Thymus (tissue), 11 donors: ENCODE results near the gene ARMC12. TPM values are rescaled to one million over a fixed set of nuclear protein-coding genes. Genes with fewer than 3 reads are reported as not detected.

Experiments
- DNase-seq, 9 donors: peaks; one replicate each; pipeline ENCODE4 v3.0.0-alpha.2; 2013; ENCODE audit warnings: low spot score in 9 of 9, low read depth in 6 of 9, missing footprints in 1 of 9
- H3K27ac ChIP-seq, 2 donors: one replicate each; pipeline ENCODE4 v1.5.1; 2013; ENCODE audit warnings: control low read depth in 1 of 2, low read depth in 1 of 2, low read length in 1 of 2, mild to moderate bottlenecking in 1 of 2, moderate library complexity in 1 of 2
- H3K27me3 ChIP-seq, 2 donors: one replicate each; pipeline ENCODE4 v1.5.1; 2013; ENCODE audit warnings: low read length in 1 of 2; ENCODE audit not compliant: control insufficient read depth in 2 of 2, insufficient read depth in 1 of 2
- H3K36me3 ChIP-seq, 2 donors: one replicate each; pipeline ENCODE4 v1.5.1; 2013; ENCODE audit warnings: low read length in 1 of 2, mild to moderate bottlenecking in 1 of 2, moderate library complexity in 1 of 2; ENCODE audit not compliant: control insufficient read depth in 2 of 2, insufficient read depth in 2 of 2
- H3K4me1 ChIP-seq, 2 donors: one replicate each; pipeline ENCODE4 v1.5.1; 2013; ENCODE audit warnings: low read length in 2 of 2; ENCODE audit not compliant: control insufficient read depth in 2 of 2, insufficient read depth in 2 of 2
- H3K4me3 ChIP-seq, 2 donors: one replicate each; pipeline ENCODE4 v1.5.1; 2013; ENCODE audit warnings: low read length in 2 of 2, control low read depth in 1 of 2, mild to moderate bottlenecking in 1 of 2
- H3K9me3 ChIP-seq, 2 donors: one replicate each; pipeline ENCODE4 v1.5.1; 2013; ENCODE audit warnings: low read length in 1 of 2, mild to moderate bottlenecking in 1 of 2; ENCODE audit not compliant: control insufficient read depth in 2 of 2, insufficient read depth in 1 of 2
- WGBS: extraction: QIAGEN DNeasy Blood & Tissue Kit; methylation state at CpG from one replicate; pipeline ENCODE4 v1.1.7; 2013; 5-methylcytosine and 5-hydroxymethylcytosine counted together
- polyA plus RNA-seq: library from polyadenylated mRNA; stranded (reverse); fragments of 200-250 nt; gene quantifications from one replicate; pipeline ENCODE4 v1.2.3, GENCODE V29; 2013
- total RNA-seq: library from RNA; stranded (reverse); fragments of 120-200 nt; gene quantifications from one replicate; pipeline ENCODE4 v1.2.4, GENCODE V29; 2013
- donor health status: healthy.

ARMC12 gene
- total and polyA plus RNA-seq, 2 donors, result 1.1 to 26.6 TPM

DNA sequence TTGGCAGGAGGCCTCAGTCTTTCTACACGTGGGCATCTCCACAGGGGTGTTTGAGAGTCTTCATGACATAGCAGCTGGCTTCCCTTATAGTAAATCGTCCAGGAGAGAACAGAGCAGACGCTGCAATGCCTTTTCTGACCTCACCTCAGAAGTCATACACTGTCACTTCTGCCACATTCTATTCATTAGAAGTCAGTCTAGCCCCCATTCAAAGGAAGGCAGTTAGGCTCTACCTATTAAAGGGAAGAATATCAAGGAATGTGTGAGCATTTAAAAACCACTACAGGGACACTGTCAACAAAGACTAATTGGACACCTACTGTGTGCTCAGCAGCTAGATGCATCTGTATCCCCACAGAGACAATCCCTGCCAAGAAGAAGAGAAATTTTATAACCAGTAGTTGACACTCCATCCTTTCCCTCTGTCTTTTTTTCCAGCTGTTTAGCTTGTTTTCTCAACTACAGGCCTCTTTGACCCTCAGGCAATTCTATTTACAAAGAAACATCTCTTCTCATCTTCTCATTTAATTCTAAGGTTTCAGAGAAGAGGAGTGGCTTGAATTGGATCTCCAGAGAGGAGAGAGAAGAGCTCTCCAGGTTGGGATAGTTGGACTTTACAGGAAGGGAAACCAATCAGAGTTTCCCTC is 18.6 kb downstream of the ARMC12 start:
- no peaks in the 10 kb centered on the region for H3K9me3 ChIP-seq
- H3K27me3 ChIP-seq, result no peaks in the 10 kb centered on the region
- DNase-seq, result no peak
- H3K4me3 ChIP-seq, result no peak overlapping the region
- no peaks in the 10 kb centered on the region for H3K36me3 ChIP-seq
- H3K27ac ChIP-seq, result no peak overlapping the region
- 83% methylated on average over 3 of the region's 3 CpGs for WGBS
- H3K4me1 ChIP-seq, result no peaks in the 10 kb centered on the region

DNA sequence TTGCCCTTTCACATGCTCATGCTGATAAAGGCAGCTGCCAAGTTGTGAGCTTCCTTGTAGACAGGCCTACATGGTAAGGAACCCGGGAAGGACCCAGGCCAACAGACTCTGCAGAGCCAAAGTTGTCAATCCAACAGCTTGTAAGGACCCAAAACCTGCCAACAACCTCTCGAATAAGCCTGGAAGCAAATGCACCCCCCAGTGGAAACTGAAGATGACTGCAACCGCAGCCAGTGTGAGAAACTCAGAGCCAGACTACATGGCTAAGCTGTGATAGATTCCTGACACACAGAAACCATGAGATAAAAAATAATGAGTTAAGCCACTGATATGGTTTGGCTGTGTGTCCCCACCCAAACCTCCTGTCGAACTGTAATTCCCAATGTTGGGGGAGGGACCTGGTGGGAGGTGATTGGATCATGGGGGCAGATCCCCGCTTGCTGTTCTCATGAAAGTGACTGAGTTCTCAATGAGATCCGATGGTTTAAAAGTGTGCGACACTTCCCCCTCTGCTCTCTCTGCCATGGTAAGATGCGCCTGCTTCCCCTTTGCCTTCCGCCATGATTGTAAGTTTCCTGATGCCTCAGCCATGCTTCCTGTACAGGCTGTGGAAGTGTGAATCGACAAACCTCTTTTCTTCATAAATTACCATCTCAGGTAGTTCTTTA is 20.8 kb downstream of the ARMC12 start:
- Histone ChIP-seq H3K27me3 (peaks cover 0 to 11% of the 10 kb centered on the region in 2 donors), H3K4me3 (no peak overlapping the region)
- WGBS, result 65% methylated on average over 10 of the region's 10 CpGs

DNA sequence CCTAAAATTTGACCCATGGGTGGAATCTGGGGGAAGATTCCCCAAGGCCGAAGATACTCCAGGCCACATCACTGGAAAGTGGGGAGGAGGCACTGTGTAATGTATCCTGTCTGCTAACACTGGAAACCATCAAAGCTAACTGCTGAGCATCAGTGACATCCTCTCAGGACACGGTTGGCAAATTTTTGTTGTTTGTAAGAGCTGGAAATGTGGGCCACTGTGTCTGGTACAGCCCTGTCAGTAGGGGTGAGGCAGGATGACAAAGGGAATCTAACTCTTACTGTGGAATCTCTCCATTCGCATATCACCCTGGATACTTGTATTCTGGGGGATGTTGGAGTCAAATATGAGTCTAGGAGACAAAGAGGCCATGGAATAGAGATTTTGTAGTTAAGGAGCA is 22.6 kb downstream of the ARMC12 start:
- WGBS, result 92% methylated on average over 3 of the region's 3 CpGs
- H3K4me3 ChIP-seq, result no peak overlapping the region
- H3K9me3 ChIP-seq, result no peaks in the 10 kb centered on the region
- no peak for DNase-seq
- no peak overlapping the region for H3K27ac ChIP-seq
- no peaks in the 10 kb centered on the region for H3K36me3 ChIP-seq
- no peaks in the 10 kb centered on the region for H3K4me1 ChIP-seq
- peaks cover 3 to 29% of the 10 kb centered on the region in 2 donors for H3K27me3 ChIP-seq

More for the DNA sequence above, 20.8 kb downstream of the ARMC12 start:
- DNase-seq, result peak in 2 of 9 donors; percentile 35 to 47
- Histone ChIP-seq H3K4me1 (no peaks in the 10 kb centered on the region), H3K27ac (no peak overlapping the region), H3K9me3 (no peaks in the 10 kb centered on the region), H3K36me3 (no peaks in the 10 kb centered on the region)

GRCh38 chr6:35765739-35766138 is 28.9 kb downstream of the ARMC12 start:
- Histone ChIP-seq H3K27ac (no peak overlapping the region), H3K27me3 (peaks cover 3 to 49% of the 10 kb centered on the region in 2 donors), H3K4me3 (no peak overlapping the region), H3K9me3 (peaks cover 0 to 1% of the 10 kb centered on the region in 2 donors), H3K36me3 (no peaks in the 10 kb centered on the region), H3K4me1 (no peaks in the 10 kb centered on the region)
- no peak for DNase-seq
- WGBS, result 95% methylated on average over 23 of the region's 23 CpGs

- Histone ChIP-seq H3K27ac (no peak overlapping the region), H3K27me3 (peaks cover 0 to 25% of the 10 kb centered on the region in 2 donors), H3K9me3 (peaks cover 0 to 1% of the 10 kb centered on the region in 2 donors), H3K4me3 (no peak overlapping the region), H3K36me3 (no peaks in the 10 kb centered on the region), H3K4me1 (no peaks in the 10 kb centered on the region)
- 95% methylated on average over 4 of the region's 4 CpGs for WGBS
- DNase-seq, result no peak
Measured at GRCh38 chr6:35769211-35769610, 32.4 kb downstream of the ARMC12 start.

DNA sequence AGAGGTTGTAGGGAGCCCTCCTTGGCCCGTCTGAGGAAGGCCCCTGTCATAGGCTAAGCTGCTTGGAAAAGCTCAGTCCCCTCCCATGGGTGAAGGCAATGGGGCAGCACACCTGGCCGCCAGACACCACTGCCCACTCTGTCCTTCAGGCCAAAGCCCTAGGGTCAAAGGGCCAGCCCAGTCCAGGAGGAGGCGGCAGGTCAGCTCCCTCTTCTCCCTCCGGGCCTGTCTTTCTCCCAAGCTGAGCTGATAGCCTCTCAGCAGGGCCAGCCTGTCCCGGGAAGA is 34.5 kb downstream of the ARMC12 start:
- no peak overlapping the region for H3K27ac ChIP-seq
- no peaks in the 10 kb centered on the region for H3K4me1 ChIP-seq
- H3K4me3 ChIP-seq, result no peak overlapping the region
- WGBS, result 73% methylated on average over 5 of the region's 5 CpGs
- DNase-seq, result no peak
- no peaks in the 10 kb centered on the region for H3K36me3 ChIP-seq
- peaks cover 6 to 22% of the 10 kb centered on the region in 2 donors for H3K27me3 ChIP-seq
- peaks cover 0 to 4% of the 10 kb centered on the region in 2 donors for H3K9me3 ChIP-seq

DNA sequence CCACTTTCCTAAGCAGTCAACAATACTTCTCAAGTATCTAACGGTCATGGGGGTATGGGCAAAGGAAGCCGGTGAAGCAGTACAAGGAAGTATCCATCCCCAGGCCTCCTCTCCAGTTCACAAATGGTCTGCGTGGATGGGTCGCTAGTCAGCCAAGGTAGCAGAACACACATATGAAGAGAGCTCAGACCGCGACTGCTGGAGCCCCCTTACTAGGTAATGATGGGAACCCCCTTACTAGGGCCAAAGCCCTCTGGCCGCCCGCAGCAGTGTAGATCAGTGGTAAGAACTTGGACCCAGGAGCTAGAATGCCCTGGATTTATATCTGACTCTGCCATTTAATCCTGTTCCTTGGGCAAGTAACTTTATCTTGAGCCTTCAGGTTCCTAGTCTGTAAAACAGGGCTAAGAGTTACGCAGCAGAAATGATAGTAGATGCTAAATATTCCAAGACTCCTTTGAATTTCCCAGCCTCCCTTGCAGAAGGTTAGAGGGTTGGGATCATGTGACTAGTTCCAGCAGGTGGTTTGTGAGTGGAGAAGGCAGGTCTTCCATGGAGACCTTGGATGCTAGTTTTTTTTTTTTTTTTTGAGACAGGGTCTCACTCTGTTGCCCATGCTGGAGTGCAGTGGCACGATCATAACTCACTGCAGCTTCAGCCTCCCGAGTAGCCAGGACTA is 37.4 kb downstream of the ARMC12 start:
- Histone ChIP-seq H3K9me3 (peaks cover 0 to 4% of the 10 kb centered on the region in 2 donors), H3K4me3 (no peak overlapping the region), H3K36me3 (no peaks in the 10 kb centered on the region), H3K4me1 (no peaks in the 10 kb centered on the region), H3K27ac (no peak overlapping the region), H3K27me3 (peaks cover 12 to 43% of the 10 kb centered on the region in 2 donors)
- WGBS, result 92% methylated on average over 11 of the region's 11 CpGs
- DNase-seq, result no peak

GRCh38 chr6:35775031-35775430 is 38.2 kb downstream of the ARMC12 start:
- Histone ChIP-seq H3K27ac (no peak overlapping the region), H3K9me3 (peaks cover 0 to 4% of the 10 kb centered on the region in 2 donors), H3K27me3 (peaks cover 12 to 46% of the 10 kb centered on the region in 2 donors), H3K4me3 (no peak overlapping the region), H3K36me3 (no peaks in the 10 kb centered on the region), H3K4me1 (no peaks in the 10 kb centered on the region)
- WGBS, result 90% methylated on average over 6 of the region's 6 CpGs
- DNase-seq, result no peak
